ENCODE measurements around the gene ZNF584.

DNA sequence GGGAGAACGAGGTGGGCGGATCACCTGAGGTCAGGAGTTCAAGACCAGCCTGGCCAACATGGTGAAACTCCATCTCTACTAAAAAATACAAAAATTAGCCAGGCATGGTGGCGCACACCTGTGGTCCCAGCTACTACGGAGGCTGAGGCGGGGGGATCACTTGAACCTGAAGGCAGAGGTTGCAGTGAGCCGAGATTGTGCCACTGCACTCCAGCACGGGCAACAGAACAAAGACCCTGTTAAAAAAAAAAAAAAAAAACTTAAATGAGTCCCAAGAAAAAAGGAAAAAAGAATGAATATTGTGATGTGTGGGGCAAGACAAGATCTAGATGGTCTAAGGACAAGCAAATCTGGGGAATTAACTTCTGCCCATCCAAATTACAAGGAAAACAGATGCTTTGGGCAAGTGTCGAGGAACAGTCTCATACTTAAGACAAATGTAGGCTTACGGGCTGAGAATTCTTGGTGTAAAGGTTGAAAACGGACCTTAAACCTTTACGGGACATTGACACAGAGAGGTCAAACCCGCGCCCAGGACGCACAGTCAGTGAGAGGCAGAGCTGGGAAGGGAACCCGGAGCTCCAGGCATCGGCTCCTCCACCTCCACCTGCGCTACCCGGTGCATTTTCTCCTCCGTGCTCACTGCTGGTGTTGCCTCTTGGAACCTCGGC, 57.8 kb downstream of the ZNF584 start:
- TF ChIP-seq EZH2 (IDR thresholded peaks at IDR 0.05; ENCODE audit: borderline replicate concordance, low read depth, low read length, severe bottlenecking): no peak
- TF ChIP-seq, protein P1, sequence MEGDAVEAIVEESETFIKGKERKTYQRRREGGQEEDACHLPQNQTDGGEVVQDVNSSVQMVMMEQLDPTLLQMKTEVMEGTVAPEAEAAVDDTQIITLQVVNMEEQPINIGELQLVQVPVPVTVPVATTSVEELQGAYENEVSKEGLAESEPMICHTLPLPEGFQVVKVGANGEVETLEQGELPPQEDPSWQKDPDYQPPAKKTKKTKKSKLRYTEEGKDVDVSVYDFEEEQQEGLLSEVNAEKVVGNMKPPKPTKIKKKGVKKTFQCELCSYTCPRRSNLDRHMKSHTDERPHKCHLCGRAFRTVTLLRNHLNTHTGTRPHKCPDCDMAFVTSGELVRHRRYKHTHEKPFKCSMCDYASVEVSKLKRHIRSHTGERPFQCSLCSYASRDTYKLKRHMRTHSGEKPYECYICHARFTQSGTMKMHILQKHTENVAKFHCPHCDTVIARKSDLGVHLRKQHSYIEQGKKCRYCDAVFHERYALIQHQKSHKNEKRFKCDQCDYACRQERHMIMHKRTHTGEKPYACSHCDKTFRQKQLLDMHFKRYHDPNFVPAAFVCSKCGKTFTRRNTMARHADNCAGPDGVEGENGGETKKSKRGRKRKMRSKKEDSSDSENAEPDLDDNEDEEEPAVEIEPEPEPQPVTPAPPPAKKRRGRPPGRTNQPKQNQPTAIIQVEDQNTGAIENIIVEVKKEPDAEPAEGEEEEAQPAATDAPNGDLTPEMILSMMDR (IDR thresholded peaks at IDR 0.05; ENCODE audit: extremely low read depth in 1 of 2, insufficient read depth in 1 of 2, low read depth in 1 of 2, low read length in 2 of 2): no peak
- TF ChIP-seq POLR2A (IDR thresholded peaks at IDR 0.05; ENCODE audit: low read depth, low read length): no peak
- TF ChIP-seq MYC (IDR thresholded peaks at IDR 0.05; ENCODE audit: low read depth, low read length): no peak
- TF ChIP-seq JUN (IDR thresholded peaks at IDR 0.05; ENCODE audit: borderline replicate concordance, insufficient read depth, insufficient read length, low read depth): no peak
- TF ChIP-seq, protein P2, sequence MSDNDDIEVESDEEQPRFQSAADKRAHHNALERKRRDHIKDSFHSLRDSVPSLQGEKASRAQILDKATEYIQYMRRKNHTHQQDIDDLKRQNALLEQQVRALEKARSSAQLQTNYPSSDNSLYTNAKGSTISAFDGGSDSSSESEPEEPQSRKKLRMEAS (IDR thresholded peaks at IDR 0.05; ENCODE audit: insufficient read depth, insufficient read length): no peak
- no peak for TF ChIP-seq FOS (IDR thresholded peaks at IDR 0.05; ENCODE audit: borderline replicate concordance, insufficient read depth, low read length)
- TF ChIP-seq POLR2AphosphoS5 (IDR thresholded peaks at IDR 0.05; ENCODE audit: insufficient read depth, low read depth, low read length): no peak

Measured in endothelial cell of umbilical vein (primary cell).